ENCODE measurements around the gene ZBTB4. TPM values are rescaled to one million over a fixed set of nuclear protein-coding genes. Genes with fewer than 3 reads are reported as not detected.

Gene ZBTB4
- total and polyA plus RNA-seq, 9 of the 15 experiments (the other 6 are each of a cell fraction or from before 2014, with no cell fraction given), result 0.92 to 6.9 (median 3.3) TPM

GRCh38 chr17:7419819-7420610, 59.4 kb downstream of the ZBTB4 start, which contains the start of gene SPEM1:
SPEM1 (plus strand) TSS chr17:7420324; CDS start chr17:7420385, 61 bp downstream.
- DNase-seq (ENCODE audit: extremely low read depth in 1 of 4, low spot score in 3 of 4), result no peak
- no peaks in the 10 kb centered on the region for H3K79me2 ChIP-seq (ENCODE audit: control insufficient read depth, insufficient read depth, low read length)
- ATAC-seq, result no peak
- in situ Hi-C loops (cut with MboI), result no loop called here
- ChIA-PET CTCF (ENCODE audit: low intra/inter-chr PET ratio) (no interaction called here), POLR2A (interaction anchor here (0.6 to 1.4 kb wide), 2 partner anchors 17 to 66 kb away, joined by 3 read pairs; no protein-coding TSS in a partner anchor)
- no TSS peak for BruUV-seq (replicated peaks)
- WGBS (ENCODE audit: insufficient coverage, low coverage, missing lambda C conversion rate), result 45% methylated on average over 12 of the region's 17 CpGs
- peak within 1 kb of the TSS in 1 of 2 experiments; percentile 52; a peak in 2 of 4 replicates for H3K9ac ChIP-seq (ENCODE audit: insufficient read depth in 1 of 2, low read depth in 2 of 2, low read length in 2 of 2)
- H3K27ac ChIP-seq (ENCODE audit: extremely low read depth, low read depth, low read length), result no peak within 1 kb of the TSS
- no peaks in the 10 kb centered on the region for H4K20me1 ChIP-seq (replicated peaks; ENCODE audit: control insufficient read depth, insufficient read depth, low read length)
- no peaks in the 10 kb centered on the region for H3K36me3 ChIP-seq (ENCODE audit: control insufficient read depth, insufficient read depth, low read length)
- no peak for FAIRE-seq
- intact Hi-C loops (cut with micrococcal nuclease), result no loop called here
- H2AFZ ChIP-seq (ENCODE audit: low read depth, low read length), result no peak within 1 kb of the TSS
- no peak within 1 kb of the TSS for H3K4me3 ChIP-seq
- H3K4me1 ChIP-seq (replicated peaks in 1 of 2; ENCODE audit: control insufficient read depth in 2 of 2, insufficient read depth in 2 of 2, low read length in 2 of 2), result peaks cover 0 to 10% of the 10 kb centered on the region in 2 experiments; a peak in 2 of 5 replicates
- H3K9me3 ChIP-seq (replicated peaks; ENCODE audit: control insufficient read depth, insufficient read depth, low read depth, low read length), result no peaks in the 10 kb centered on the region
- H3K4me2 ChIP-seq (ENCODE audit: insufficient read depth, low read length), result no peak within 1 kb of the TSS
- H3K27me3 ChIP-seq (ENCODE audit: control insufficient read depth in 2 of 2, insufficient read depth in 2 of 2, low read length in 2 of 2), result no peaks in the 10 kb centered on the region
- no peaks in the 10 kb centered on the region for H3K9me1 ChIP-seq (ENCODE audit: control insufficient read depth, insufficient read depth, low read length)
- TF ChIP-seq RFX1 (IDR thresholded peaks at IDR 0.05) (peak; percentile 52; the same call in 1 of the 2 replicates), XRCC4 (IDR thresholded peaks at IDR 0.05; ENCODE audit: extremely low read depth, insufficient read depth, insufficient read length) (no peak)

- TF ChIP-seq XRCC4 (IDR thresholded peaks at IDR 0.05; ENCODE audit: extremely low read depth, insufficient read depth, insufficient read length) (no peak), ZNF282 (CRISPR knock-in tag; IDR thresholded peaks at IDR 0.05) (no peak), TSC22D4 (tag; IDR thresholded peaks at IDR 0.05) (no peak), PHF21A (IDR thresholded peaks at IDR 0.05; ENCODE audit: borderline replicate concordance, low read depth) (no peak), ATF7 (IDR thresholded peaks at IDR 0.05) (no peak), ZBTB5 (IDR thresholded peaks at IDR 0.05) (no peak), SP2 (IDR thresholded peaks at IDR 0.05; ENCODE audit: extremely low read depth, low read depth, low read length, poor library complexity, severe bottlenecking) (no peak), ILK (tag; IDR thresholded peaks at IDR 0.05; ENCODE audit: borderline replicate concordance, low read depth) (no peak), ZKSCAN8 (CRISPR knock-in tag; IDR thresholded peaks at IDR 0.05) (no peak), TRIM24 (IDR thresholded peaks at IDR 0.05) (no peak)
- H3K9ac ChIP-seq (ENCODE audit: insufficient read depth in 1 of 2, low read depth in 2 of 2, low read length in 2 of 2), result no peak overlapping the region
- H3K4me1 ChIP-seq (replicated peaks in 1 of 2; ENCODE audit: control insufficient read depth in 2 of 2, insufficient read depth in 2 of 2, low read length in 2 of 2), result peaks cover 0 to 10% of the 10 kb centered on the region in 2 experiments; a peak in 2 of 5 replicates
- H2AFZ ChIP-seq (ENCODE audit: low read depth, low read length), result no peak overlapping the region
- no peak overlapping the region for H3K4me2 ChIP-seq (ENCODE audit: insufficient read depth, low read length)
- BruUV-seq (replicated peaks), result no TSS peak
- 29% methylated on average over 13 of the region's 18 CpGs for WGBS (ENCODE audit: insufficient coverage, low coverage, missing lambda C conversion rate)
- FAIRE-seq, result no peak
- ChIA-PET CTCF (ENCODE audit: low intra/inter-chr PET ratio) (no interaction called here), POLR2A (interaction anchor here (1.0 kb wide), 1 partner anchor 14 kb away, joined by 4 read pairs; the partner anchor contains the start of gene TMEM256)
- in situ Hi-C loops (cut with MboI), result no loop called here
- H3K27me3 ChIP-seq (ENCODE audit: control insufficient read depth in 2 of 2, insufficient read depth in 2 of 2, low read length in 2 of 2), result no peaks in the 10 kb centered on the region
- intact Hi-C loops (cut with micrococcal nuclease), result no loop called here
- H4K20me1 ChIP-seq (replicated peaks; ENCODE audit: control insufficient read depth, insufficient read depth, low read length), result no peaks in the 10 kb centered on the region
- no peak for ATAC-seq
- H3K9me3 ChIP-seq (replicated peaks; ENCODE audit: control insufficient read depth, insufficient read depth, low read depth, low read length), result no peaks in the 10 kb centered on the region
- H3K4me3 ChIP-seq, result no peak overlapping the region
- no peak overlapping the region for H3K27ac ChIP-seq (ENCODE audit: extremely low read depth, low read depth, low read length)
- H3K9me1 ChIP-seq (ENCODE audit: control insufficient read depth, insufficient read depth, low read length), result no peaks in the 10 kb centered on the region
- DNase-seq (ENCODE audit: extremely low read depth in 1 of 4, low spot score in 3 of 4), result no peak
- H3K36me3 ChIP-seq (ENCODE audit: control insufficient read depth, insufficient read depth, low read length), result no peaks in the 10 kb centered on the region
- H3K79me2 ChIP-seq (ENCODE audit: control insufficient read depth, insufficient read depth, low read length), result no peaks in the 10 kb centered on the region
Observed at GRCh38 chr17:7418472-7419152, 60.8 kb downstream of the ZBTB4 start.
